H1 (cell line): ENCODE results near the gene NELL1. TPM values are rescaled to one million over a fixed set of nuclear protein-coding genes. Genes with fewer than 3 reads are reported as not detected.

Source experiments
- CTCF ChIA-PET: fragments of 300-600 bp; sonication (Branson Sonifier 250); formaldehyde crosslinking; loops from one replicate; lab custom pipeline; 2021; ENCODE audit not compliant: partially characterized antibody; lab: Charles Lee
- POLR2A ChIA-PET: fragments of 300-600 bp; sonication (Branson Sonifier 250); formaldehyde crosslinking; loops from one replicate; lab custom pipeline; 2021; ENCODE audit warnings: inconsistent platforms; ENCODE audit not compliant: partially characterized antibody; lab: Charles Lee
- DNase-seq, 2 experiments: peaks; one replicate each; pipeline versions ENCODE4 v3.0.0 to v3.0.0-alpha.2; 2010 to 2022; ENCODE audit warnings: low spot score in 2 of 2, low read depth in 1 of 2, mixed read lengths in 1 of 2
- FAIRE-seq: peaks from 2 replicates; lab custom pipeline; 2011; peaks lifted over from hg19 to GRCh38; lab: Jason Lieb, UNC
- H2AFZ ChIP-seq: 2 replicates; pipeline ENCODE4 v1.8.1; 2012; ENCODE audit warnings: low read length, inconsistent platforms
- H2AK5ac ChIP-seq: 2 replicates; pipeline ENCODE4 v1.6.1; 2013; ENCODE audit warnings: low read depth, low read length
- H2BK120ac ChIP-seq: replicated peaks from 2 replicates; pipeline ENCODE3; 2013; ENCODE audit warnings: low read depth, low read length, inconsistent platforms
- H2BK12ac ChIP-seq: 2 replicates; pipeline ENCODE4 v1.6.1; 2013; ENCODE audit warnings: low read depth, low read length
- H2BK15ac ChIP-seq: 2 replicates; pipeline ENCODE4 v1.6.1; 2013; ENCODE audit warnings: low read length
- H2BK20ac ChIP-seq: 2 replicates; pipeline ENCODE4 v1.6.1; 2013; ENCODE audit warnings: low read length
- H2BK5ac ChIP-seq: 2 replicates; pipeline ENCODE4 v1.6.1; 2013; ENCODE audit warnings: low read depth, low read length
- H3K14ac ChIP-seq: 2 replicates; pipeline ENCODE4 v1.6.1; 2013; ENCODE audit warnings: inconsistent platforms; ENCODE audit not compliant: insufficient read length
- H3K18ac ChIP-seq: 2 replicates; pipeline ENCODE4 v1.6.1; 2013; ENCODE audit warnings: low read length; ENCODE audit errors: extremely low read depth
- H3K23ac ChIP-seq: 2 replicates; pipeline ENCODE4 v1.6.1; 2013; ENCODE audit warnings: inconsistent platforms; ENCODE audit not compliant: insufficient read length
- H3K23me2 ChIP-seq: 2 replicates; pipeline ENCODE4 v1.6.1; 2013; ENCODE audit warnings: low read depth, low read length
- H3K27ac ChIP-seq: 2 replicates; pipeline ENCODE4 v1.6.1; 2011; ENCODE audit warnings: low read depth, low read length, inconsistent platforms
- H3K27me3 ChIP-seq, 4 experiments: replicated peaks in 1 of 4; 1 replicate in 1 of 4; 2 replicates in 3 of 4; pipeline versions ENCODE4 v1.6.1 to v1.8.1; 2011 to 2013; ENCODE audit warnings: low read length in 3 of 4, mild to moderate bottlenecking in 3 of 4, inconsistent platforms in 2 of 4, mixed read lengths in 2 of 4, moderate library complexity in 1 of 4; ENCODE audit not compliant: control insufficient read depth in 3 of 4, insufficient read depth in 3 of 4; ENCODE audit errors: extremely low read depth in 1 of 4
- H3K36me3 ChIP-seq, 4 experiments: 2 replicates each; pipeline versions ENCODE4 v1.6.1 to v1.8.1; 2011 to 2013; ENCODE audit warnings: mild to moderate bottlenecking in 4 of 4, low read length in 3 of 4, moderate library complexity in 2 of 4, control low read depth in 1 of 4, inconsistent platforms in 1 of 4; ENCODE audit not compliant: insufficient read depth in 4 of 4, control insufficient read depth in 2 of 4
- H3K4ac ChIP-seq: replicated peaks from 2 replicates; pipeline ENCODE3; 2013; ENCODE audit warnings: low read length, low read depth, mixed read lengths, inconsistent platforms; ENCODE audit not compliant: insufficient read length
- H3K4me1 ChIP-seq, 4 experiments: replicated peaks in 1 of 4; 1 replicate in 1 of 4; 2 replicates in 3 of 4; pipeline versions ENCODE4 v1.6.1 to v1.8.1; 2011 to 2013; ENCODE audit warnings: low read length in 3 of 4, inconsistent platforms in 2 of 4, mixed read lengths in 1 of 4; ENCODE audit not compliant: insufficient read depth in 4 of 4, control insufficient read depth in 3 of 4
- H3K4me2 ChIP-seq, 2 experiments: 2 replicates each; pipeline versions ENCODE4 v1.6.1 to v1.8.1; 2011 to 2013; ENCODE audit warnings: low read depth in 2 of 2, low read length in 2 of 2, control low read depth in 1 of 2, inconsistent platforms in 1 of 2, mild to moderate bottlenecking in 1 of 2; ENCODE audit not compliant: insufficient read depth in 1 of 2
- H3K4me3 ChIP-seq, 4 experiments: fragments of 200-600, 300-600 bp in 1 of 4; sonication (generic), shearing (Covaris generic), sonication (Bioruptor Twin) in 1 of 4; 2 replicates each; pipeline versions ENCODE4 v1.5.1 to v1.8.1; 2011 to 2016; ENCODE audit warnings: low read length in 4 of 4, low read depth in 3 of 4, control low read depth in 2 of 4, inconsistent platforms in 2 of 4, mild to moderate bottlenecking in 2 of 4, mixed read lengths in 1 of 4, moderate library complexity in 1 of 4; ENCODE audit not compliant: insufficient read depth in 2 of 4; ENCODE audit errors: extremely low read depth in 1 of 4
- H3K56ac ChIP-seq: replicated peaks from 2 replicates; pipeline ENCODE3; 2013; ENCODE audit warnings: low read depth, mild to moderate bottlenecking, mixed read lengths, low read length, inconsistent platforms; ENCODE audit not compliant: insufficient read length
- H3K79me1 ChIP-seq: 2 replicates; pipeline ENCODE4 v1.6.1; 2013; ENCODE audit warnings: low read depth, low read length, control low read depth
- H3K79me2 ChIP-seq, 2 experiments: 2 replicates each; pipeline versions ENCODE4 v1.6.1 to v1.8.1; 2012 to 2013; ENCODE audit warnings: low read length in 2 of 2, mild to moderate bottlenecking in 2 of 2, inconsistent platforms in 1 of 2; ENCODE audit not compliant: insufficient read depth in 2 of 2, control insufficient read depth in 1 of 2
- H3K9ac ChIP-seq, 4 experiments: replicated peaks in 1 of 4; 1 replicate in 1 of 4; 2 replicates in 3 of 4; pipeline versions ENCODE4 v1.6.1 to v1.8.1; 2011 to 2013; ENCODE audit warnings: low read depth in 3 of 4, low read length in 3 of 4, control low read depth in 2 of 4, mild to moderate bottlenecking in 2 of 4, moderate library complexity in 2 of 4, inconsistent platforms in 1 of 4; ENCODE audit errors: extremely low read depth in 1 of 4
- H3K9me3 ChIP-seq, 2 experiments: 2 replicates each; pipeline versions ENCODE4 v1.6.1 to v1.8.1; 2012 to 2013; ENCODE audit warnings: mild to moderate bottlenecking in 2 of 2, moderate library complexity in 2 of 2, control low read depth in 1 of 2, inconsistent platforms in 1 of 2, low read depth in 1 of 2, low read length in 1 of 2, mixed read lengths in 1 of 2; ENCODE audit not compliant: insufficient read depth in 2 of 2
- H4K20me1 ChIP-seq, 2 experiments: replicated peaks in 1 of 2; 2 replicates each; pipeline versions ENCODE3 to v1.8.1; 2011 to 2013; ENCODE audit warnings: inconsistent platforms in 2 of 2, low read length in 2 of 2, mild to moderate bottlenecking in 1 of 2; ENCODE audit not compliant: insufficient read depth in 2 of 2, control insufficient read depth in 1 of 2
- H4K5ac ChIP-seq: 2 replicates; pipeline ENCODE4 v1.6.1; 2013; ENCODE audit warnings: low read length, low read depth, mixed read lengths, inconsistent platforms; ENCODE audit not compliant: insufficient read length
- H4K8ac ChIP-seq: 2 replicates; pipeline ENCODE4 v1.8.0; 2013; ENCODE audit warnings: mild to moderate bottlenecking, moderate library complexity, low read length, inconsistent platforms; ENCODE audit not compliant: insufficient read depth; ENCODE audit errors: extremely low read depth
- H4K91ac ChIP-seq: replicated peaks from 2 replicates; pipeline ENCODE3; 2013; ENCODE audit warnings: low read length, mixed read lengths, inconsistent platforms; ENCODE audit not compliant: insufficient read length
- CBX8 ChIP-seq: fragments of 300-800, 300-1000 bp; sonication (generic); IDR thresholded peaks from 2 replicates; pipeline ENCODE4 v1.7.1; 2016; ENCODE audit warnings: low read depth, low read length, borderline replicate concordance
- CHD1 ChIP-seq: IDR thresholded peaks from 2 replicates; pipeline ENCODE4 v1.6.1; 2012; ENCODE audit warnings: low read depth, low read length, improper control_type of control experiment
- CHD2 ChIP-seq: IDR thresholded peaks from 2 replicates; pipeline ENCODE4 v1.6.1; 2012; ENCODE audit warnings: low read length, improper control_type of control experiment
- GABPA ChIP-seq: IDR thresholded peaks from 2 replicates; pipeline ENCODE4 v1.6.1; 2011; ENCODE audit warnings: mild to moderate bottlenecking, low read length, moderate library complexity, borderline replicate concordance; ENCODE audit not compliant: insufficient read depth
- KDM1A ChIP-seq: fragments of 200-600, 300-600 bp; sonication (generic); IDR thresholded peaks from 2 replicates; pipeline ENCODE4 v1.7.1; 2016; ENCODE audit warnings: mild to moderate bottlenecking, low read length, borderline replicate concordance
- SAP30 ChIP-seq: fragments of 300-600 bp; sonication (generic); IDR thresholded peaks from 2 replicates; pipeline ENCODE4 v1.7.1; 2012; ENCODE audit warnings: low read length, moderate library complexity, mild to moderate bottlenecking, inconsistent platforms; ENCODE audit not compliant: insufficient read depth, insufficient replicate concordance
- SIN3A ChIP-seq, 2 experiments: IDR thresholded peaks in 1 of 2; conservative IDR thresholded peaks in 1 of 2; 2 replicates each; pipeline ENCODE4 v1.6.1; 2011 to 2012; ENCODE audit warnings: low read length in 2 of 2, improper control_type of control experiment in 1 of 2, low read depth in 1 of 2, mild to moderate bottlenecking in 1 of 2
- SIX5 ChIP-seq: IDR thresholded peaks from 2 replicates; pipeline ENCODE4 v1.6.1; 2011; ENCODE audit warnings: mild to moderate bottlenecking, low read depth, low read length
- SP2 ChIP-seq: IDR thresholded peaks from 2 replicates; pipeline ENCODE4 v1.6.1; 2012; ENCODE audit warnings: mild to moderate bottlenecking, low read length, inconsistent platforms
- TEAD4 ChIP-seq: IDR thresholded peaks from 2 replicates; pipeline ENCODE4 v1.6.1; 2012; ENCODE audit warnings: low read depth, low read length, inconsistent platforms, mixed read lengths
- USF2 ChIP-seq: IDR thresholded peaks from 2 replicates; pipeline ENCODE4 v1.6.1; 2011; ENCODE audit warnings: low read length, improper control_type of control experiment
- WGBS, 2 experiments: shearing (Covaris generic) in 1 of 2; methylation state at CpG; one replicate each; pipeline versions ENCODE4 v1.1.6 to v1.1.7; 2013 to 2015; ENCODE audit warnings: low lambda C conversion rate in 2 of 2, mixed read lengths in 2 of 2, inconsistent platforms in 1 of 2, low coverage in 1 of 2, missing lambda C conversion rate in 1 of 2; ENCODE audit not compliant: insufficient replicate concordance in 2 of 2, insufficient coverage in 1 of 2, insufficient read length in 1 of 2; ENCODE audit errors: extremely low coverage in 1 of 2, missing lambda C conversion rate in 1 of 2; 5-methylcytosine and 5-hydroxymethylcytosine counted together
- polyA plus RNA-seq, 7 experiments: library from polyadenylated mRNA; depleted of rRNA in 3 of 7; stranded (reverse) in 5 of 7; unstranded in 2 of 7; fragments of >200 nt in 5 of 7; fragments of 200-250 nt in 2 of 7; gene quantifications; 1 replicate in 5 of 7; 2 replicates in 1 of 7; 4 replicates in 1 of 7; pipeline versions ENCODE4 v1.2.1 to v1.2.3, GENCODE V29; 2011 to 2013; ENCODE audit warnings: missing spikeins in 2 of 7, mixed read lengths in 2 of 7
- total RNA-seq: library from RNA; stranded (reverse); fragmentation: NEBNext Ultra II Directional; extraction: Animal tissue kit (Norgen Biotek cat#: 25700); gene quantifications from 2 replicates; pipeline ENCODE4 v1.2.1, GENCODE V29; 2021

NELL1 gene
- total and polyA plus RNA-seq, 2 of the 8 experiments (the other 6 are each of a cell fraction or from before 2014, with no cell fraction given), result 0.21 TPM; not detected in 1

GRCh38 chr11:20839231-20839630 is 169.8 kb downstream of the NELL1 start:
- H3K23ac ChIP-seq, result no peak overlapping the region
- H3K79me1 ChIP-seq, result no peaks in the 10 kb centered on the region
- H2BK20ac ChIP-seq, result no peak overlapping the region
- H2AK5ac ChIP-seq, result no peak overlapping the region
- H4K8ac ChIP-seq, result no peak overlapping the region
- H2BK5ac ChIP-seq, result no peak overlapping the region
- no peaks in the 10 kb centered on the region for H3K23me2 ChIP-seq
- no peak overlapping the region for H3K18ac ChIP-seq
- no peak overlapping the region for H3K56ac ChIP-seq
- FAIRE-seq, result no peak
- no peaks in the 10 kb centered on the region for H3K79me2 ChIP-seq
- no peak overlapping the region for H3K4me3 ChIP-seq
- no peak overlapping the region for H3K14ac ChIP-seq
- H3K9ac ChIP-seq, result no peak overlapping the region
- H2AFZ ChIP-seq, result 0 out of 2 replicates have a peak overlapping the region, but pooled peaks have one; percentile 12
- no peaks in the 10 kb centered on the region for H3K36me3 ChIP-seq
- H3K27ac ChIP-seq, result no peak overlapping the region
- no peak overlapping the region for H4K5ac ChIP-seq
- DNase-seq, result no peak
- H3K27me3 ChIP-seq, result no peaks in the 10 kb centered on the region
- no peaks in the 10 kb centered on the region for H4K20me1 ChIP-seq
- WGBS, 2 experiments, result 43% methylated on average over 3 of the region's 3 CpGs; no CpG with 5 or more reads in 1 of the 2 experiments
- H3K4ac ChIP-seq, result no peak overlapping the region
- ChIA-PET POLR2A (no interaction called here), CTCF (no interaction called here)
- H2BK120ac ChIP-seq, result no peak overlapping the region
- no peaks in the 10 kb centered on the region for H3K9me3 ChIP-seq
- no peak overlapping the region for H2BK12ac ChIP-seq
- no peak overlapping the region for H4K91ac ChIP-seq
- no peak overlapping the region for H2BK15ac ChIP-seq
- no peaks in the 10 kb centered on the region; a peak in 1 of 7 replicates for H3K4me1 ChIP-seq
- no peak overlapping the region for H3K4me2 ChIP-seq
- TF ChIP-seq GABPA, result no peak
- TF ChIP-seq SIN3A (conservative IDR thresholded peaks at IDR 0.05 in 1 of 2, IDR thresholded peaks at IDR 0.05 in 1 of 2; ENCODE audit: low read depth in 1 of 2, low read length in 2 of 2), result no peak
- no peak for TF ChIP-seq CHD2
- no peak for TF ChIP-seq CBX8
- TF ChIP-seq SAP30, result no peak
- TF ChIP-seq SIX5, result no peak
- no peak for TF ChIP-seq USF2
- TF ChIP-seq KDM1A, result no peak
- no peak for TF ChIP-seq CHD1
- no peak for TF ChIP-seq TEAD4
- TF ChIP-seq SP2, result no peak
